HG03064 (cell line): Measurements from ENCODE around the gene GTF2F1.
"Not testable (repeated sequence)": the region's sequence is repeated elsewhere in the genome, so short reads cannot be mapped to it uniquely, and the experiment has no call there.

Source experiments
- ATAC-seq: cut with Tn5 transposase; IDR thresholded peaks from one replicate; pipeline ENCODE4 v1.9.1; 2021; ENCODE audit warnings: low read depth; ENCODE audit not compliant: unreplicated experiment

The GTF2F1 gene

DNA sequence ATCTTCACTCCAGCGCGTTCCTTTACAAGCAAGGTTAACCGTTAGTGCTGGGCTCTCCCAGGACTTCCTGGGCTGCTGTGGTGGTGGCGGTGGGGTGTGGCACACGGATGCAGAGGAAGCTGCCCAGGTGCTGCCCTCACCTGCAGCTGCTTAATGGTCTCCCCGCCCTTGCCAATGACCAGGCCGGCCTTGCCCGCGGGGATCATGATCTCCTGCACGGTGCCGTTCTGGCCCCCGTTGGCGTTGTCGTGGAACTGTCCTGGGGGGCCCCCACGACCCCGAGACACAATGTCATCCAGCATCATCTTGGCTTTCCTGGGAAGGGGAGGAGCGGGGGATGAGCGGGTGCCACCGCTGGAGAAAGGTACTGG lies 25.6 kb upstream of the GTF2F1 start:
- ATAC-seq: no peak

DNA sequence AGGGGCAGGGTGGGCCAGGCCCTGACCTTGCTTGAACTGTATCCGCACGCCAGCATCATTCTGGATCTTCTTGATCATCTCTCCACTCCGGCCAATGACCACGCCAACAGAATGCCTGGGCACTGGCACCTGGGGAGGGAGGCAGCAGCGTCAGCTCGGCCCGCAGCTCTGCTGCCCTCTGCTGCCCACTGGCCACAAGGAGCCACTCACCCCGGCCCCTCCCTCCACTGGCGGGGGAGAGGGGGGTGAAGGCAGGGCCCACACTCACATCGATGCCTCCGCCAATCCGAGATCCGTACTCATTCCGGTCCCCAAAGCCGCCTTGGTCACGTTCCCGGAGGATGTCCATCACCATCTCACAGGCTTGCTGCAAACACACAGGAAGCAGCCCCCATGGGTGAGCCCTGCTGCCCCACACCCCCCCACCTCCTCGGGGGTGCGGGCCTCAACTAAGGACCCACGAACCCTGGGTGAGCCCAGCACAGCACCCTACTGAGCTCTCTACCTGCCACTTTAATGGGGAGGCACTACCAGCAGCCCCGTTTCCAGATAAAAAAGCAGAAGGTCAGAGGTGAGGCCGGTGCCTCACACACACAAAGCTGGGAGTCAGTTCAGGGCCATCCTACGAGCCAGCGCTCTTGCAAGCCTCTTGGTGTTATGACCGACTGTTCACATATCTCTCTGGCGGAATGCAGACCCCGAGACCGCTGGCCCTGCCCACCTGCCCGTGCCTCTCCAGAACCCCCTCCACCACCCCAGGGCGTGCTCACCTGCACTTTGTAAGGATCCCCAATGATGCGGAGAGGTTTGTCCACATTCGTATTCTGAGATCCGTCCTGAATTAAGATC lies 25.0 kb upstream of the GTF2F1 start:
- no peak for ATAC-seq

DNA sequence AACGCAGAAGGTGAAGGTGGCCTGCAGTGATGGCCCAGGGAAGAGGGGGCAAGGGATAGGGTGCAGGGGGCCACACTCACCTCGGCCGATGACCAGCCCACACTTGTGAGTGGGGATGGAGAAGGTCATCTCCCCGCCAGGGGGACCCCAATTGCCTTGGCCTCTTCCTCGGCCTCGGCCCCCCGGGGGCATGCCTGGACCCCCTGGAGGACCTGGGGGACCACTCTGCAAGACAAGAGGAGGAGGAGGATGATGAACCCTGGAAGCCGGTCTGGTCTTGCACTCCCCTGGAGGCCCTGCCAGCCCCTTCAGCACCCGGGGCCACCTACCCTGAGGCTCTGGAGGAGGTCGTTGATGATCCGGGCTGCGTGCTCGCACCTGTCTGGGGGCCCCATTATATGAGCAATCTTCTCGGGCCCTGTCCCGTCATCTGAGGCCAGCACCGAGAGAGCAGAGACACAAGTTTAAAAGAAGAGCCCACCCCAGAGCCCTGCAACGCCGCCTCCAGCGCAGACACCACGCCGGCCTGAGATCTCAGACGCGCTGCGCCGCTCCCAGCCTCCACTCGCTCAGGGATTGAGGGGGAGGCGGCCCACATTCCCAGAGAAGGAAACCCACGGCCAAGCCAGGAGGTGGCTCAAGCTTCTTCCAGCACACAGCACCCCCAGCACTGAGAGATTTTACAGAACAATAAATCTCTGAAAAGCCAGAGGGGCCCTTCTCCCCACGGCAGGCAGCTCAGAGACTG lies 23.9 kb upstream of the GTF2F1 start:
- ATAC-seq: no peak

DNA sequence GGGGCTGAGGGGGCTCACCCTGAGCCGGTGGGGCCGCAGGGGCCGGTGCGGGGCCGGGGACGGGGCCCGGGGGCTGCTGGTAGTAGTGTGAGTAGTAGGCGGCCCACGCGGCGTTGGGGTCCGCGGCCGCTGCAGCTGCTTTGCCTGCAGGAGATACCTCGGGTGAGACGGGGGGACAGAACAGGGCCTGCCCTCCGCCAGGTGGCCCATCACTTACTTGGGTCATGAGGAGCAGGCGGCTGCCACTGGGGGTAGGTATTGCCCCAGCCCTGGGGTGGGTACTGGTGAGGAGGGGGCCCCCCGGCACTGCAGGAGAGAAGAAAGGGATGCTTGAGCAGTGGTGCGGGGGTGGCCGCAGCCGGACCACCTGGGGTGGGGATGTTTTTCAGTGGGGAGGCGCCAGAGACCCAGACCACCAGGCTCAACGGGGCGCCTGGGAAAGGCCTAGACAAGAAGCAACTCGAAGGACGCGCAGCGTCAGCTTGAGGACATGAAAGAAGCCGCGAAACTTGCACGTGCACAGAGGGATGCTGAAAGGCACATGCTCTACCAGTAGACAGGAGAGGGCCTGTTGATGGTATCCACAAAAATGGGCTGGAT lies 22.7 kb upstream of the GTF2F1 start:
- ATAC-seq: no peak

GRCh38 chr19:6414793-6415590 lies 22.0 kb upstream of the GTF2F1 start:
- ATAC-seq: no peak

DNA sequence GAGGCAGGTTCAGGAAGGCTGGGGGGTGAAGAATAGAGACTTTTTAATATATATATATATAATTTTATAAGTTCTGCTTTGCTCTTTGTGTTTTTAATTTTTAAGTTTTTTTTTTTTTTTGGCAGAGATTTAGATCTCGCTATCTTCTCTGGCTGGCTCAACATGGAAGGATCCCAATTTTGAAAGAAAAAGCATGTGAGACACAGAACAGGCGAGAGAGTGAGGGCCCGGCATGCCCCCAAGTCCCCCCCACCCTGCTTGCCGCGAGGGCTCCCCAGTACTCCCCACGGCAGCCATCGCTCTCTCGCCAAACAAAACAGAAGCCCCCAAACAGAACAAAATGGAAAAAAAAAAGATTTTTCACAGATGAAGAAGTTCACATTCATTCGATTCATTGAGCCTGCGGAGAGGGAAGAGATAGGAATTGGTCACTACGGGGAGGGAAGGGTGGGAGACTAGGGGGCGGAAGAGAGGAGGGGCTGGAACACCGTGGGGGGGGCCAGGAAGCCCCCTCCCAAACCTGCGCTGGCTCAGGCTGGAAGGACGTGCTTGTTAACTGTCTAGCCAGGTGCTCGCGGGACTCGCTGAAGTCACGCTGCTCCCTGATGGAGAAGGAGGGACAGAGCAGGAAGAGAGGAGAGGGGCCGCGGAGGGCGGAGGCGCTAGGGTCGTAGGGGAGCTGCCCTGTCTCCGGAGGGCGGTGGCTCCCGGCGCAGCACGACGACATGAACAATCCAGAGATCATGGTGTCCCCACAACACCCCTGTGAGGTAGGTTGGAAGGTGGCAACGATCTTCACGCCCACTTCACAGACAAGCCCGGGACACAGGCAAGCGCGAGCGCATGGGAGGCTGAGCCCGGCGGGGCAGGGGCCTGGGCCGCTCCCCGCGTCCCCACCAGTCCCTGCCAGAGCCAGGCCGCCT lies 21.0 kb upstream of the GTF2F1 start:
- no peak for ATAC-seq

DNA sequence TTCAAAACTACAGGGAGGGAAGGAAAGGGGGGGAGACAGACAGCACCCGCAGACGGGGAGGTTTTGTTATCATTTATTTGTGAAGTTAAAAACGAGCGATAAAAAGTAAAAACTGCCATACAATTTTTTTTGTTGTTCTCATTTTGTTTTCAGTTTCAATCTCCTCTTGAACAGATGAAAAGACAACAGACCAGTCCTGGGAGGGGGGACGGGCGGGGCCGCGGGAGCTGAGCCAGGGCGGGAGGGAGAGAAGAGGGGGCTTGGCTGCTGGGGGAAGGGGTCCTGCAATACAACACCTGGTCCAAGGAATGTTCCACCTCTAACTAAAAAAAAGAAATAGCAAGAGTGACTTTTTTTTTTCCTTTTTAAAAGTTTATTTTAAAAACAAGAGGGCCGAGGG lies 20.3 kb upstream of the GTF2F1 start:
- ATAC-seq: no peak

DNA sequence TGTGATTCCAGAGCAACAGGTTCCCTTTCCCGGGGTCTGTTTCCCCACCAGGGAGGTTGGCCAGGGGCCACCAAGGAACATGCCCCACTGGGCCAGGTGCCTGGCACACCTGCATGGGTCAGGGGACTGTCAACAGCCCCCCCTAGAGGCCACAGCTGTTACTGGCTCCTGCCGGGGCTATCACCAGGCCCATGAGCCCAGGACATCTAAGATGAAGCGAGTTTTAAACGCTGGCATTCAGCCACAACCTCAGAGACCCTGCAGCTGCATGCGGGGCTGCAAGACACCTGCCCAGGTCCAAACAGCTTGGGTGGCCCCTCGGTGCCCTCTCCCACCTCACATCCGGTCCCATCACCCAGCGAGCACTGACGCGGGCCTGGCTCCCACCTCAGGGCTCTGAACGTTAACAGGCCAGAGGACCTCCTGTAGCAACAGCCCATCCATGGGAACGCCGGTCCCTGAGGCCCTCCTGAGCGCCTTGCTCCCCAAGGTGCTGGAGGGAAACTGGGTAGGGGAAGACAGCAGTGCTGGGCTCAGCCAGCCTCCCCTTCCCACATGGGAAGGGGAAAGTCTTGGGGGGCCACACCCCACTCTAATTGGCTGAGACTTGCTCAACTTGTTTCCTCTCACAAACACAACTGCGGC lies 19.6 kb upstream of the GTF2F1 start:
- no peak for ATAC-seq

- ATAC-seq: no peak
These were observed 19.1 kb upstream of the GTF2F1 start for GRCh38 chr19:6412061-6412446.

DNA sequence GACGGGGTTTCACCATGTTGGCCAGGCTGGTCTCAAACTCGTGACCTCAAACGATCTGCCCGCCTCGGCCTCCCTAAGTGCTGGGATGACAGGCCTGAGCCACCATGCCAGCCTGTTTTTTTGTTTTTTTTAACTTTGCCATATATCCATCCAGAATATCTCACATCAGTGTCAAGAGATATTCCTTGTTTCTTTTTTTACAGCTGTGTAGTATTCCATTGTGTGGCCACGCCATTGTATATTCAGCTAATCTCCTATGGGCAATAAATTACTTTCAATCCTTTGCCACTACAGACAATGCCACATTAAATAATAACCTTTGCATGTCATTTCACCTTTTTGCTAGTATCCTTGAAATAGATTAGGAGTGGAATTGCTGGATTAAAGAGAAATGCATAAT lies 16.4 kb upstream of the GTF2F1 start:
- ATAC-seq: no peak

DNA sequence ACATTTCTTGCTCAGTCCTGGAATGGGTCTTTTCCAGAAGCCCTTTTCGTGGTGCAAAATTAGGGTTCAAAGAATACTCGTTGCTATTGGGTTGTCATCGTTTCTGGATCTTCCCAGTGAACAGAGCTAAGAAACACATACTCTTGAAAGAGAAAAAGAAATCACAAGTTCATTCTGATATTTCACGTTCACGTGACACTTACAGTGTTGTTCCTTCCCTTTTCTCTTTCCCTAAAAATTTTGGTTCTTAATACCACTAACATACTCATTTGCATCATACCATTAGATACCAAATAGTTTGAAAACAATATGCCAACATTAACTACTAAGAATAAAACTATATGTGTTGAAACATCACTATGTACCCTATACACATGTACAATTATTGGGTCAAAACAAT lies 13.4 kb upstream of the GTF2F1 start:
- ATAC-seq: no peak

- ATAC-seq: no peak
These were observed 10.1 kb upstream of the GTF2F1 start for GRCh38 chr19:6402837-6403608.

GRCh38 chr19:6402058-6402457 lies 9.1 kb upstream of the GTF2F1 start:
- no peak for ATAC-seq

DNA sequence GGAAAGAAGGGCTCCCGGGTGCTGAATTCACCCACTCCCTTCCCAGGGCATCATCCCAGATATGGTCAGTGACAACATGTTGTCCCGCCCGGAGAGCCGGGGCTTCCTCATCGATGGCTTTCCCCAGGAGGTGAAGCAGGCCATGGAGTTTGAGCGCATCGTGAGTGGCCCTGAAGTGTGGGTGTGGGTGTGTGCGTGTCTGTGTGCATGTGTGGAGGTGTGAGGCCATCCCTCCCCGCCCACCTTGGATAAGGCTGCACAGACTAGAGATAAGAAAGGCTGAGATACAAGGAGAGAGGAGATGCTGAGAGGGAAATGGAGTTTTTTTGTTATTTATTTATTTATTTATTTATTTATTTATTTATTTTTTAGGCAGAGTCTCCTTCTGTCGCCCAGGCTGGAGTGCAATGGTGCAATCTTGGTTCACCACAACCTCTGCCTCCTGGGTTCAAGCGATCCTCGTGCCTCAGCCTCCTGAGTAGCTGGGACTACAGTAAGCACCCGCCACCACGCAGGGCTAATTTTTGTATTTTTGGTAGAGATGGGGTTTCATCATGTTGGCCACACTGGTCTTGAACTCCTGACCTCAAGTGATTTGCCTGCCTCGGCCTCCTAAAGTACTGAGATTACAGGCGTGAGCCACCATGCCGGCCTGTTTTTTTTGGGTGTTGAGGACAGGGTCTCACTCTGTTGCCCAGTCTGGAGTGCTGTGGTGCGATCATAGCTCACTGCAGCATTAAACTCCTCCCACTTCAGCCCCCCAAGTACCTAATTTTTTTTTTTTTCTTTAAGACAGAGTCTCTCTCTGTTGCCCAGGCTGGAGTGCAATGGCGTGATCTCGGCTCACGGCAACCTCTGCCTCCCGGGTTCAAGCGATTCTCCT lies 7.3 kb upstream of the GTF2F1 start:
- not testable (repeated sequence) for ATAC-seq

DNA sequence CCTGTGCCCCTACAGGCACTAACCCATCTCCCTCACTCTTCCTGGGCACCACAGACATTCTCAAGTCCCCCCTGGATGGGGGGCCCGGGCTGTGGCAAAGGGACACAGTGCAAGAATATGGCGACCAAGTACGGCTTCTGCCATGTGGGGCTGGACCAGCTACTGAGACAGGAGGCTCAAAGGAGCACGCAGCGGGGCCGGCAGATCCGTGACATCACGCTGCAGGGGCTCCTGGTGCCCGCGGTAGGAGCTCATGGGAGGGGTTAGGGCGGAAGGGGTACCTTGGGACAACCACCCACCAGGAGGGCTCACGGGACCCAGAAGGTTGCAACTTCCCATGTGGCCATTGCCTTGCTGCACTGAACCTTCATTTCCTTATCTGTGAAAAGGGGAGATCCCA lies 3.3 kb upstream of the GTF2F1 start:
- ATAC-seq: no peak

DNA sequence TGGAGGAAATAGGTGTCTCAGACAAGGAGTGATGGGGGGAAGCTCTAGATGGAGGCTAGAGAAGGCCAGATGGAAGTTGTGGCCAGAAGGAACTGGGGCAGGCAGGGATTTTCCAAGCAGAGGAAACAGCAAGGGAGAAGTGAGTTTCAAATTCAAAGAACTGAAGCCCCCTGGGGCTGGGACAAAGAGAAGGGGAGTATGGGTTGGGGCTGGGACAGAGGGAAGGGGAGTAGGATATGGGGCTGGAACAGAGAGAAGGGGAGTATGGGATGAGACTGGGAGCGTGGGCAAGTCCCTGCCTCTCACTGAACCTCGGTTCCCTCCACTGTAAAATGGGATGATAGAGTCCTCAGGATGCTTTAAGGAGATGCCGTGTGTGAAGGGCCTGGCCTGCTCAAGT lies 1.9 kb upstream of the GTF2F1 start:
- no peak for ATAC-seq

DNA sequence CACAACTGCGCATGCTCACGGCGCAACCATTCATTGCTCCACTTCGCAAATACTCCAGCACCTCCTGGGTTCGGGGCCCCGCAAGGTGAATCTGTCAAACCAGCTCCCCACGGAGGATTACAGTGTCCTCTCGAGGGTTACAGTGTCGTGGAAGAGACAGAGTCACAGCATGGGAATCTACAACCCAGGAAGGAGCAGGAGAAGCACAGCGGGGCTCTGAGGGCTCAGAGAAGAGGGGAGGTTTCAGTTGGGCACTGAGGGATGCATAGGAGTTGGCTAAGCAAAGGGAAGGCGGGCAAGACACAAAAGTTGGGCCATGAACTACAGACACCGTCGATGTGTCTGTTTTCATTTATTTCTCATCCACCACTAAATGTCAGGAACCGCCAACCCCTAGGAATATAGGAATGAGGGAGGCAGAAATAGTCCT lies 1.0 kb upstream of the GTF2F1 start:
- no peak for ATAC-seq
